NOMO-1 (cell line): ENCODE data around the gene GJC3.

ENCODE experiments used
- DNase-seq, 2 experiments: peaks; one replicate each; lab custom pipeline; 2025; ENCODE audit not compliant: unreplicated experiment in 2 of 2; lab: John Stamatoyannopoulos, UW

Gene GJC3

DNA sequence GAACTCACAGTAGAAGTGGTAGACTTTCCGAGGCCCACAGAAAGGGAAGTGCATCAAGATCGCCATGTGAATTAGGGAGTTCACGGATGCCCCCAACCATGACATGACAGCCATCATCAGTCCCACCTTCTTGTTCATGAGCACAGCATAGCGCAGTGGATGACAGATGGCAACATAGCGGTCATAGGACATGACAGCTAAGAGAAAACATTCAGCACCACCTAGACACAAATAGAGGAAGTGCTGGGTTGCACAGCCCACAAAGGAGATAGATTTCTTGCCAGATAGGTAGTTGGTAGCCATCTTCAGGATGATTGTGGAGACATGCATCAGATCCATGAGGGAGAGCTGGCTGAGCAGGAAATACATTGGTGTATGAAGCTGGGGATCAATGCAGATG lies 52.9 kb downstream of the GJC3 start:
- peak in 1 of 2 experiments; percentile 27 for DNase-seq
